Raji (cell line): ENCODE measurements around the gene PLA2G1B.

Source experiments
- POLR2A ChIP-seq: IDR thresholded peaks from 2 replicates; pipeline ENCODE4 v1.6.1; 2011; ENCODE audit warnings: low read depth, low read length, control low read depth; ENCODE audit not compliant: insufficient read depth

PLA2G1B gene

GRCh38 chr12:120363274-120363855, 35.8 kb upstream of the PLA2G1B start:
- no peak for TF ChIP-seq POLR2A

GRCh38 chr12:120362516-120363273, 35.1 kb upstream of the PLA2G1B start:
- no peak for TF ChIP-seq POLR2A

GRCh38 chr12:120361506-120362208, 34.1 kb upstream of the PLA2G1B start:
- TF ChIP-seq POLR2A = no peak

GRCh38 chr12:120359128-120359527, 31.5 kb upstream of the PLA2G1B start:
- TF ChIP-seq POLR2A = no peak

DNA sequence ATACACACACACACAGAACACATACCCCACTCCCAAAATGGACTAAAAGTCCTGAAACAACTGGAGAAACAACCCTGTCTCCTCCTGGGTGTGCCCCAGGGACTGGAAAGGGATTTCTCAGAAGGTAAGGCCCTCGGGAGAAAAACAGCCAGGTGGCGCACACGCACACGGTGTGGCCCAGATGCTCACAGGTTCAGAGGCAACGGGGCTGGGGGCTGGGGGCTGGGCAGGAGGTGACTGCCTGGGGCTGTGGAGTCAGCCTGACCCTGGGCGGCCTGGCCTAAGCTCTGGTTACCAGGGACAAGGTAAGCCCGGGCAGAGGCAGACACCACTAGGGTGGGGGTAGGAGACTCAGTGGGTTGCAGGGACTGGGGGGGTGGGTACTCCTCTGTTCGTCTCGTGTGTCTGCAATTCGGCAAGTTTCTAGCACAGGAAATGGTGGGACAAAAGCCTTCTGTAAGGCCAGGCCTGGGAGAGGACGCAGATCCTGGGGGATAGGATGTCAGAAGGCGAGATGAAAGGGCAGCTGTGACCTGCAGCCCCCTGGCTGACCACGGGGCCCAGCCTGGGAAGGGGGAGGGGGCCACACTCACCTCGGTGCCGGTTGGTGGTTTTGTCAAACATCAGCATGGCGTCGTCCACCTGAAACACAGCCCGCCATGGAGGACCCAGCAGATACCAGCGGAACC, 31.0 kb upstream of the PLA2G1B start:
- no peak for TF ChIP-seq POLR2A

DNA sequence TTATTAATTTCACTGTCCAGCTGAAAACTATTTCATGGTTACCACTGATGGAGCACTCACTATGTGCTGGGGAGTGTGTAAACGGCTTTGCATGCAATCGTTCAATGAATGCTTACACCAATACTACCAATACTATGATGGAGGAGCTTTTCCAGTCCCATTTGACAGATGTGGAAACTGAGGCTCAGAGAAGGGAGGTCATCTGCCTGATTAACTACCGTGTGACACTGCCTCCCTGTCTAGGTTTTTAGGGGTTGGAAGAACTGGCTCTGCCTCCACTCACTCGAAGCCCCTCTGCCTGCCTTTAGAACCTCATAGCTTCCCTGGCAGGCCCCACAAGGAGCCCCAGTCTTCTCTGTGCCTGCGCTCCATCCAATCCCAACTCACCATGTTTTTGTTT, 29.5 kb upstream of the PLA2G1B start:
- no peak for TF ChIP-seq POLR2A

- TF ChIP-seq POLR2A = no peak
Measured at GRCh38 chr12:120356567-120357030, 29.0 kb upstream of the PLA2G1B start.

DNA sequence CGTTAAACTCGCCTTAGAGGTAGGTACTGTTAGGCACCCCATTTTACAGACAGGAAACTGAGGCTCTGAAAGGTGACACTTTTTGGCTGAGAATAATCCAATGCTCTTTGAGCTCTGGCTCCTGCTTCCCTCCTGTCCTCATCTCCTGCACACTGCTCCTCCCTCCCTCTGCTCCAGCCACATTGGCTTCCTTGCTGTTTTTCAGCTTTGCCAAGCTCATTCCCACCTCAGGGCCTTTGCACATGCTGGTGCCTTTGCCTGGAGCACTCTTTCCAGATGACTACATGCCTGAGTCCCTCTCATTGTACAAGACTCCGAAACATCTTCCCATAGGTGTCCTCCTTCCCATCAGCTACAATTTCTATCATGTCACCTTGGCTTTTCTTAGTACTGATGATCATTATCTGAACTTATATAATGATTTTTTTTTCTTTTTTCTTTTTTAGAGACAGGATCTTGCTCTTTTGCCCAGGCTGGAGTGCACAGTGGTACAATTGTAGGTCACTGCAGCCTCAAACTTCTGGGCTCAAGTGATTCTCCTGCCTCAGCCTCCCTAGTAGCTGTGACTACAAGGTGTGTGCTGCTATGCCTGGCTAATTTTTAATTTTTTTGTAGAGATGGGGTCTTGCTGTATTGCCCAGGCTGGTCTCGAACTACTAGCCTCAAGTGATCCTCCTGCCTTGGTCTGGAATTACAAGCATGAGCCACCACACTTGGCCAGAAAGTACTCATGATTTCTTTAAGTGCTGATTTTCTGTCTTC, 26.2 kb upstream of the PLA2G1B start:
- no peak for TF ChIP-seq POLR2A

DNA sequence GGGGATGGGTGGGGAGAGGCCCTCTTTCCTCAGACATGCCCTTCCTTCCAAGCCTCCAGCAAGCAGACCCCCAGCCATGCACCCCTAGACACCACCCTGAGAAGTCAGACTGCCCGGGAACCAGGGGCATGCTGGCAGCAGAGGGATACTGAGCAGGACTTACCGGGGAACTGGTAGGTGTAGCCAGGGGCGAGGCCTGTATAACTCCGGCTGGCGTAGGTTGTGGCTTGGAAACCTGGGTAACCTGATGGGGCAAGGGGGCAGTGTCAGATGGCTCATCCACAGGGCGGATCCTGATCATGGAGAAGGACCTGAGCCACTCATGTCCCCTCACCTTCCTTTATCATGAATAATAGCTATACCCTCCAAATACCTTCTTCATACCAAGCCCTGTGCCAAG, 25.6 kb upstream of the PLA2G1B start:
- TF ChIP-seq POLR2A = no peak

DNA sequence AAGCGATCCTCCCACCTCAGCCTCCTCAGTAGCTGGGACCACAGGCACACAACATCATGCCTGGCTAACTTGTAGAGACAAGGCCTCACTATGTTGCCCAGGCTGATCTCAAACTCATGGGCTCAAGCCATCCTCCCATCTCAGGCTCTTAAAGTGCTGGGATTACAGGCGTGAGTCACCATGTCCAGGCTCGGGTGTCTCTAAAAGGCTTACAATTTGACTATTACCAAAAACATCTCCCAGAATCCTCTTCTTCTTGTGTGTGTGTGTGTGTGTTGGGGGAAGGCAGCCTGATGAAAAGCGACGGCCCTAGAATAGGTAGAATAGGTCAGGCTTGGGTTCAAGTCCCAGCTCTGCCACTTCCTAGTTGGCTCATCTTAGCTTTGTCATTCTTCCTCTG, 24.5 kb upstream of the PLA2G1B start:
- no peak for TF ChIP-seq POLR2A

DNA sequence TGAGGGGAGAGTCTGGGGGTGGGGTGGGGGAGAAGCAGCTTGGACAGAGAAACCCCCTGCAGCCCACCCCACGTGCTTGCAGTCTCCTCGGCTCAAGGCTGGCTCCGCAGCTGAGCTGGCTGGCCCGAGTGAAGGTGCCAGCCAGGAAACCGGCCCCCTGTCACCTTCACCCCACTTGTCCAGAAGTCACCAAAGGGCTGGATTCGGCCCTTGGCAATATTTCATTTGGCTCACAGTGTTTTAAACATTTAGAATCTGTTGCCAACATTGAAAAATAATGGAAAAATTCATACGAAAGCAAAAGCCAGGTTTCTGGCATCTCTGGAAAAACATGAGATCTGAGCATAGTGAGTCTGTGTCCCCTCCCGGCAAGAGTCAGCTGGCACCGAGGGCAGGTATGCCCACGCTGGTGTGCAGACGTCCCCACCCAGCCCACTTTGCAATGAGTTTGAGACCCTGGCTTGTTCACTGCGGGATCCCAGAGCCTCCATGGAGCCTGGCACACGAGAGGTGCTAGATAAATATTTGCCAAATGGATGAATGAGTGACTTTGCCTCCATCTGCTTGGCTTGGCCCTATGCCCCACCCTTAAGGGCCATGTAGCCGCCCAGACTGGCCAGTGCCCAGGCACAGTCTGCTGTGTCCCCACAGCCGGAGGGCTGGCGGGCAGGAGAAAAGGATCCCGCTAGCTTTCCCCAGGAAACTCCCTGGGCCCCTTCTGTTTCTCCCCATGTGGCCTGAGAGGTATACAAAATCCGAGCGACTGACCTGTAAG, 23.2 kb upstream of the PLA2G1B start:
- TF ChIP-seq POLR2A = no peak

GRCh38 chr12:120347766-120348165, 20.2 kb upstream of the PLA2G1B start:
- no peak for TF ChIP-seq POLR2A

GRCh38 chr12:120346681-120347080, 19.1 kb upstream of the PLA2G1B start:
- TF ChIP-seq POLR2A = no peak

GRCh38 chr12:120346031-120346430, 18.5 kb upstream of the PLA2G1B start:
- TF ChIP-seq POLR2A = no peak
